Measurements from ENCODE around the gene KRT40.
"Not testable (repeated sequence)": the region's sequence is repeated elsewhere in the genome, so short reads cannot be mapped to it uniquely, and the experiment has no call there.

The KRT40 gene

DNA sequence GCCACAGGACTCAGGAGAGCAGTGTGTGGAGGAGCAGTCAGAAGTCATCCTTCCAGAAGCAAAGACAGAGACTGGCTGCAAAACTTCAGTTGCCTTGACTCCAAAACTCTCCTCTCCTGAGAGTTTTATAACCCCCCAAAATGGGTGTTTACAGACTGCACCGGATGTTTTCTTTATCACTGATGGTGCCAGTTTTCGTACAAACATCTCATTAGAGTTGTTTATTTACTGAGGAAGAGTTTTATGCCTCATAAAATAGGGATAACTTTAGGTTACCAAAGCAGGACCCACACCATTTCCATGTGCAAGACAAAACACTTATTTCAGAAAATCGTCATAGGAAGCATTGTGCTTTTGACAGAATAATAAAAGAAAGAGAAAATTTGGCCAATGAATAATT, at the start of gene KRT40:
TSS of gene KRT40 (minus strand) at position 101 of the 400 bp plus-strand sequence. CDS start at position 48, 53 bp downstream.
- DNase-seq = no peak

DNA sequence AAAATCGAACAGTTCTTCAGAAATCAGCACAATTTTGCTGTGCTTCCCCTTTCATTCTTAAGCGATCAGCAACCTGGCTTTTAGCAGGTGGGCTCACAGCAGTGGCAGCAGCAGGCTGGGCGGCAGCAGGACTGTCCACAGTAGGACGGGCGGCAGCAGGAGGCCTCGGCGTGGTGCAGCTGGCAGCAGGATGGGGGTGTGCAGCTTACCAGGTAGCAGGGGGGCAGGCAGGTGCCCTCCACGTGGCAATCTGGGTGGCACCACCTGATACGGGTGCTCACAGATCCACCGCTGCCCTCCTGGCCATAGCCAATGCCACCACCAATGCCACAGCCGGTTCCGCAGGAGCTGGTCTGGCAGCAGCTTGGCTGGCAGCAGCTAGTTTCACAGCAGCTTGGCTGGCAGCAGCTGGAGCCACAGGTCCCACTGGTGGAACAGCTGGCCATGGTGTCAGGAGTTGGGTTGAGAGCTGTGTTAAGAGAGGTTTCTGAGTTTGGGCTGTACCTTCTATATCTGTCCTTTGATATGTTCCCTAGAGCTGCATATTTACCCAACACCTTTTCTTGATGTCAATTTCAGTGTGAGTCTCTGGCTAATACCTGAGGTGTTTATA, 45.6 kb upstream of the KRT40 start, which contains the start of gene KRTAP1-4:
TSS of gene KRTAP1-4 (minus strand) at position 563 of the 613 bp plus-strand sequence. CDS start at position 446, 117 bp downstream.
- no peak for DNase-seq

DNA sequence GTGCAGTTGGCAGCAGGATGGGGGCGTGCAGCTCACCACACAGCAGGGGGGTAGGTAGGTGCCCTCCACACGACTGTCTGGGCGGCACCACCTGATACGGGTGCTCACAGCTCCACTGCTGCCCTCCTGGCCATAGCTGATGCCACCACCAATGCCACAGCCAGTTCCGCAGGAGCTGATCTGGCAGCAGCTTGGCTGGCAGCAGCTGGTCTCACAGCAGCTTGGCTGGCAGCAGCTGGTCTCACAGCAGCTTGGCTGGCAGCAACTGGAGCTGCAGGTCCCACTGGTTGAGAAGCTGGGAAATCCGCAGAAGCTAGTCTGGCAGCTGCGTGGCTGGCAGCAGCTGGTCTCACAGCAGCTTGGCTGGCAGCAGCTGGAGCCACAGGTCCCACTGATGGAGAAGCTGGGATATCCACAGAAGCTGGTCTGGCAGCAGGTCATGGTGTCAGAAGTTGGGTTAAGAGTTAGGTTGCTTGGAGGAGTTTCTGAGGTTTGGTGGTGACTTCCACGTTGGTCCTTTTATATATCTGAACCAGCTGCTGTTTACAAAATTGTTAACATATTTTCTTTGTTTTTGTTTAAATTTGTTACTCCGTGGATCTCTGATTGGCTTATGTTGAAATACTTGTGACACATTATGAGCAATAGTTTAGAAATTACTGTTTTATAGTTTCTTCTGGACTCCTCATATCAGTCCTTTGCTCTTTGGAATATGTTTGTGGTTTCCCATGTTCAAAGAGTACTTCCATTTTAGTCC, 42.8 kb upstream of the KRT40 start, which contains the start of gene KRTAP1-5:
TSS of gene KRTAP1-5 (minus strand) at position 494 of the 757 bp plus-strand sequence. CDS start at position 441, 53 bp downstream.
- DNase-seq = no peak

DNA sequence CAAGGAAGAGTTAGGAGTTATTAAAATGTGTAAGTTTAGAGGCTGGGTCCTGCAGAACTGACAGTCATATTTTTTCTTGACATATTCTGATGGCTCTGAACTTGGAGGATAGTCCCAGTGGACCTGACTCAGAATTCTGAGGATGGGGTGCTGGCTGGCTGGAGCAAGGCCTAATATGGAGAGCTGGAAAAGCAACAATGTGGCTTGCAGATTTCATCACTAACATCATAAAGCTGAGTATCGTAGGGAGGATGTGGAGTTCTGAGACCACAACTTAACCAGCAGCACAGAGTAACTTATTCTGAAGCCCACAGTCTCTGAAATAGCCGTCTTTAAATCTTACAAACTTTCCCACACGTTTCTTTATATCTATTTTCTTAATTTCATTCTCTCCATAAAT, 40.6 kb upstream of the KRT40 start:
- DNase-seq = no peak

DNA sequence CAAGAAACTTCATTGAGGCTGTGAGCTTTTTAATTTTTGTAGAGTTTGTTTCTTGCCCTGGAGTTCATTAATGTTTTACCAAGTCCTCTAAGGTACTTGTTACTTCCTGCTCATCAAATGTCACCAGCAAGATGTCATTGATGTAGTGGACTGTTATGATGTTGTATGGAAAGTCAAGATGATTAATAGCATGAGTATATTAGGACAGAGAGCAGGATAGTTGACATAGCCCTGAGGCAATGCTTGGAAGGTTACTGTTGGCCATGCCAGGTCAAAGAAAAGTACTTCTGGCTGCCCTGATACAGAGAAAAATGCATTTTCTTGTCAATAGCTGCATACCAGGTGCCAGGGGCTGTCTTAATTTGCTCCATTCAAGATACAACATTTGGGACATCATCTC, 36.2 kb upstream of the KRT40 start:
- DNase-seq = no peak

DNA sequence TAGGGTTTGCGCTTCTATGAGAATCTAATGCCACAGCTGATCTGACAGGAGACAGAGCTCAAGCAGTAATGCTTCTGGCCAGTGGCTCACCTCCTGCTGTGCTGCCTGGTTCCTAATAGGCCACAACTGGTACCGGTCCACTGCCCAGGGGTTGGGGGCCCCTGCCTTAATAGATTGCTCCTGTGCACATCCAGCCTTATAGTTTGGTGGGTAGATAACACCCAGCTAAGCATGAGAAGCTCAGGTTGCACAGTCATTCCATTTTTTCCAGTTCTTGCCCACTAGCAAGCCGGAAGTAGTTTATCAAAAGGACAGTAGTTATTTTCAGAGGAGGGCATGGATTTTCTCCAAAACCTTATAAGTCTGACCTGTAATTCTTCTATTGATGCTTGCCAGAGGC, 35.3 kb upstream of the KRT40 start:
- DNase-seq = no peak

DNA sequence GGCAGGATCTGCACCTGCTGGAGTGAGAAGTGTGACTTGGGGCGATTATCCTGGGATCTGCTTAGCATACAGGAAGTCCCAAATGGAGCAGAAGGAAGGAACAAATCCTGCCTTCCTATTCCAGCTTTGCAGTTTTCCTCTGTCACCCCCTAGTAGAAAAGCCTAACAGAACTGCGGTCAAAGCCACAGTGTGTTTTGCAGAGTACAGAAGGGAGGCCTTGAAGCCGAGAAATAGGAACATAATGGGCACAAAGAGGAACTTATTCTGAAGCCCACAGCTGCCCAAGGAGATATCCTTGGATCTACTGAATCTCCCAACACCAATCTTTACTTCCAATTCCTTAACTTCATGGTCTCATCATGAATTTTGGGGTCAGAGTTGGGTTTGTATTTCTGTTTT, 34.4 kb upstream of the KRT40 start:
- no peak for DNase-seq

DNA sequence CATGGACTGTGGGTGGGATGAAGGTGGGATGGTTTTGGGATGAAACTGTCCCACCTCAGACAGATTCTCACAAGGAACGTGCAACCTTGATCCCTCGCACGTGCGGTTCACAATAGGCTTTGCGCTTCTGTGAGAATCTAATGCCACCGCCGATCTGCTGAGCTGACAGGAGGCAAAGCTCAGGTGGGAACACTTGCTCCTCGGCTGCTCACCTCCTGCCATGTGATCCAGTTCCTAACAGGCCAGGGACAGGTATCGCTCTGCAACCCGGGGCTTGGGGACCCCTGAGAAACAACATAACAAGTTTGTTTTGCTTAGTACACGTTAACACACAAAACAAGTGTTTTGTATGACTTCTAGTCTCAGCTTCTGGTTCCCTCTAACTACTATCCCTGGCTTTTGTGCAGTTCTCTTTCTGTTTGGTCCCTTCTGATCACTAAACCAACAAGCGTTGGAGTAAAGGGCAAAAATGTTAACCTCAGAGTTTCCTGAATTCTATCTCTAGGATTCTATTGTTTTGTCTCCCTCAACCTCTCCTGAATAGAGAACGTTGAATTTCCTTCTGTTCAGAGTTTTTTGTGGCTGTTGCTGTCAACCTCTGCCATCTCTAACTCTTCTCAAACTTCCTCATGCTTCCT, 32.6 kb upstream of the KRT40 start:
- DNase-seq = no peak

DNA sequence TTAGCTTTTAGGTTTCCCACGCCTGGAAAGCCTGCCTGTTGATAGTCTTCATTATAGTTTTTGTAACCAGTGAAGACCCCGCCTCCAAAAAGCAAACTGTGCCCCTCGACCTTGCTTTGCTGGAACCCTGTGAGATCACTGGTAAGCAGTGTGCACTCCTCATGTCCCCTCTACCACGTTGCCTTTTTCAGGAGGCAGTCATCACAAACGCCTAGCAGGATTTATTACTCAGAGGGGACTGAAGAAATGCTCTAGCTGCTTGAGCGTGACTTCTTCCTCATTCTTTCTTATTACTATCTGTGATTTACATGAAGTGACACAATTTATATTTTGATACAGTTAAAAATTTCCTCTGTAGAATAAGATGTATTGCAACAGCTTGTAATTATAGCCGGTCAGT, 31.3 kb upstream of the KRT40 start:
- no peak for DNase-seq

DNA sequence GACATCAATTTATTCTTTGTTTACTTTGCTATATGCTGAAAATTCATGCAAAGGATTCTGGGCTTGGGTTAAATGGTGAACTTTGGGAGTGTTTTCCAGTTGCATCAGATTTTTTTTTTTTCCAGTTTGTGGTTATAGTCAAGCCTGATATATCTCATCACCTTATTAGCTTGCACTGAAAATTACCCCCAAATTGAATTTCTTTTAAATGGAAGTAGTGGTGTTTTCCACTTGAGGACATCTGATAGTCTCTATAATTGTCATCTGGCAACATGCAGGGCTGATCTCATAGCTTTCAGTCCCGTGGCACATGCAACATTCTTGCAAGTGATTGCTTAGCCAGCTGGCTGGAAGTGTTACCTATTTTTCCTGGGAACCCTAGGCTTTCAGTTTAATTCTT, 29.5 kb upstream of the KRT40 start:
- no peak for DNase-seq

DNA sequence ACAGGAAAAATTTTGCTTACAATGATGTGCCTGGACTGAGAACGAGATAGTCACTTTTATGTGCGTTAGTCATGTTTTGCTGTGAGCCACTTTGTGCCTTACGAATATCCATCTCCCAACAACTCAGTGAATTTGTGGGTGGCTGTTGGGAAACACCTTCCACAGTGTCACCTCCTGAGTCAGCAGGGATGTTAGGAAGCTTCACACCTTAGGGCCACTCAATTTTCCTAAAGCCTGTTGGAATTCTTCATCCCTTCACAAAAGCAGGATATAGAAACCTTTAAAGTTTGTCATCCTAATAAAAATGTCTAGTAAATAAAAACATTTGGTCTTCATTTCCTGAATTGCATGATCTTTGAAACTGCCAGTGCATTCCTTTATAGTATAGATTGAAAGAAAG, 29.1 kb upstream of the KRT40 start:
- DNase-seq = no peak

DNA sequence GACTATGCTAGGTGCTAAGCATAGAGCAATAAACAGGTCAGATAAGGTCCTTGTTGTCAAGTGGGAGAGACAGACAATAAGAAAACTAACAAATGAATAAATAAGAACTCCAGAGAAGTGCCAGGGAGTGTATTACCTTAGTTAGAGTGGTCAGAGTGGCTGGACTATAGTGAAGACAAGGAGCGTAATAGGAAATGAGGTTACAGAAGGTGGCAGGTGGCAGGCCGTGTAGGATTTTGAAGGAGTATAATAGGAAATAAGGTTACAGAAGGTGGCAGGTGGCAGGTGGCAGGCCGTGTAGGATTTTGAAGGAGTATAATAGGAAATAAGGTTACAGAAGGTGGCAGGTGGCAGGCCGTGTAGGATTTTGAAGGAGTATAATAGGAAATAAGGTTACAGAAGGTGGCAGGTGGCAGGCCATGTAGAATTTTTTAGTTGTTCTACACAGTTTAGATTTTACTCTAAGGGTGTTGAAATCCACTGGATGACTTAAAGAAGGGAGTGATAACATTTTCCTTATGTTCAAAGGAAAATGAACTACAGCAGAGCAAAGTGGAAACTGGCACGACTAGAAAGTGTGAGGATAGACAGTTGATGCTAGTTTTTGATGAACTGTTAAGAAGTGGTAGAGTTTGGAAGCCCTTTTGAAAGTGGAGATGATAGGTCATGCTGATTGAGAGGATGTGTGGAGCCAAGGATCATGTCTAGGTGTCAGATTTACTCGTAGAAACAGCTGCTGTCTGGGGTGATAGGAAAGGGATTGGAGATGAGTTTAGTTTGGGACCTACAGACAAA, 28.4 kb upstream of the KRT40 start:
- no peak for DNase-seq

DNA sequence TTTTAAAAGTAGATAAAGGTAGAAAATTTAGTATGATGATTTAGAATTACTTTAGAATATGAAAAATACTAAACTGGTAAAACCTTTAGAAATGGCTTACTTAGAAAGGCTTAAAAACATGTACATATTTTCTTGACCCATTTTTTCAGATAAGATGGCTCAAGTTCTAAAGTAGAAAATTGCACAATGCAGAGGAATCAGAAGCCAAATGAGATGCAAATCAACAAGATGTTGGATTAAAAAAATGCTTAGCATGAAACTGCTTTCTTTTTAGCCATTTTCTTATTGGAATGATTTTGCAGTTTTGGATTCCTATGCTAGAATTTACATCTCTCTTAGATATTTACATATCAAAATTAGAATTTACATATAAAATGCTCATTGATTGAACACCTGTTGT, 26.3 kb upstream of the KRT40 start:
- peak; percentile 63 for DNase-seq

DNA sequence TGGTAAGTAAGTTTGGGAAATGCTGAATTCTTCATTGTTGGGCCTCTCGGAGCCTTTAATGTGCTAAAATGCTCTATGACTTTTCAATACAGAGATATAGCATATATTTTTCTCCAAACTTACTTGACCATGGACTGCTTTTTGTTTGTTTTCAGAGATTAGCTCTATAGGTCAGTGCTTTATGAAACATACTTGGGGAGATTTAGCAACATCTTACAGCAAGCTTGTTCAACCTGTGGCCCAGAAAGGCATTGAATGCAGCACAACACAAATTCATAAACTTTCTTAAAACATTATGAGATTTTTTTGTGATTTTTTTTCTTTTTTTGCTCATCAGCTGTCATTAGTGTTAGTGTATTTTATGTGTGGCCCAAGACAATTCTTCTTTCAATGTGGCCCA, 25.8 kb upstream of the KRT40 start:
- no peak for DNase-seq

DNA sequence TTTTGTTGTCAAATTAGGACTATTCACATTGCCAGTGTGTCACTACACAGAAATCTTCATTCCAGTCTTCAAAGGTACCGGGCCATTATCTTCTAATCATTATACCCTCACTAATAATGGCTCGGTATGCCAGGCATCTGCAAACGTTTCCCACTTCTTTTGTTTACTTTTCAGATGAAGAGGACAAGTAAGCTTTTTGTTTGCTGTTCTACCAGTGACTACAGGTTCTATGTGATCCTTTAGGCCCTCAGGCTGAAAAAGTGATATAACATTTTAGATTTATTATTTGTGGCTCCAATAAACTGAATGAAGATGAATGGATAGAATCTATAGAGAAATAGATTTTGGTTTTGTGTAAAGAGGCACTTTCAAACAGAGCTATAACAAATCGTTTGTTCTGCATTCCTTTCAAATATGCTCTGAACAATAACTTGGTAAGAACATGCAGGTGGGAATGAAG, 25.2 kb upstream of the KRT40 start:
- peak; percentile 79 for DNase-seq

DNA sequence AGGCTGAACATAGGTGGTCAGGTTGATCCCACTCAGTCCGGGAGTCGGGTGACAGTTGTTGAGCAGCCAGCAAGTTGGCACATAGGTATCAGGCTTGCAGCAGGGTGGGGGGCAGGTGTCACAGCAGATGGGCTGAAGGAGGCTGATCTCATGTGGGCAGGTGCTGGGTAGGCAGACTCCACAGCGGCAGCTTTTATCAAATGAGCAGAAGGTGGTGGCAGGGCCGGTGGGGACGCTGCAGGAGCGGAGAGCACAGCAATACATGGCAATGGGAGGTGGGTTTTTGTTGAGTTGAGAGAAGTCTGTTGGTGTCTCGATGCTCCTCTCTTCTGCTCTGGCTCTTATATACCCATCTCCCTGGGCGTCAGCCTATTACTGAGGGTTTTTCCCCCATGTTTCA, 24.7 kb upstream of the KRT40 start, which contains the start of gene KRTAP3-1:
TSS of gene KRTAP3-1 (minus strand) at position 318 of the 400 bp plus-strand sequence. CDS start at position 264, 54 bp downstream.
- DNase-seq = peak; percentile 28

DNA sequence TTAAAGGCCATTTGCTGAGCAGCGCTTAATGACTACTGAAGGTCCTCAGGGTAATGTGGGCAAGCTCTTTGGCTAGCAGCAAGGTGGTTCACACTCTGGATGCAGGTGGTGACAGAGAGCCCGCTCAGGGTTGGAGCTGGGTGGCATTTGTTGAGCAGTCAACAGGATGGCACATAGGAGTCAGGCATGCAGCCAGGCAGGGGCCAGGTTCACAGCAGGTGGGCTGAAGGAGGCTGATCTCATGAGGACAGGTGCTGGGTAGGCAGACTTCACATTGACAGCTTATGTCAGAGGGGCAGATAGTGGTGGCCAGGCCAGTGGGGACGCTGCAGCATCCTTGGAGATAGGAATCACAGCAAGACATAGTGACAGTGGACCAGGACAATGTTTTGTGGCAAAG, 20.3 kb upstream of the KRT40 start:
- DNase-seq = no peak

DNA sequence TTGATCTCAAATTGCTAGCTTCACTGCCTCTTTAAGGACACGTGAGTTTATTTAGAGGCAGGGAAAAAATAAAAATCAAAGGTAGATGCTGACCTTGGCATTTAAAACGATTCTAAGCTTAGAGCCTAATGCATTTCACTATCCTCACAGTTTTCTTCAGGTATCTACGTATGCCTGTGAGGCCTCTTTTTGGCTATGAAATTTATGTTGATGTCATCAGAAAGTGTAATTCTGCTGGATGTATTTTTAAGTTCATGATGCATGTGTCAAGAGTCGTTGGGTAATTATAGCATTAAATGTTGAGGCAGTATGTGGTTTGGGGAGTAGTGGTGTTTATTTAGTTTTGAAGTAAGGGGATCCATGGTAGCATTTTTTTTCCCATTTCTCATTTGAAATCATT, 19.8 kb upstream of the KRT40 start:
- DNase-seq = no peak

DNA sequence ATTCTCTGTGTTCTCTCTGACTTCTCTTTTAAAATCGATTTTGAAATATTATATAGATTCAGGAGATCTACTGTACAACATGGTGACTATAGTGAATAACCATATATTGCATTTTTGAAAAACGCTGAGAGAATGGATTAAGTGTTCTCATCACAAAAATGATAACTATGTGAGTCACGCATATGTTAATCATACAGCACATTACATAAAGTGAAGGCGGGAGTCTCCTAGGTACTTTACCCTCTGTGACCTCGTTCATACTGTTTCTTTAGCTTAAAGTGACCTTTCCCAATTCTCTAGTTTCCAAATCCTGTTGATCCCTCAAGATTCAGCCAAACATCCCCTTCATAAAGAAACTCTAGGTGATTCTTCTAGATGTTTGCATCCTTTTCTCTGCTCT, 18.7 kb upstream of the KRT40 start:
- DNase-seq = no peak

DNA sequence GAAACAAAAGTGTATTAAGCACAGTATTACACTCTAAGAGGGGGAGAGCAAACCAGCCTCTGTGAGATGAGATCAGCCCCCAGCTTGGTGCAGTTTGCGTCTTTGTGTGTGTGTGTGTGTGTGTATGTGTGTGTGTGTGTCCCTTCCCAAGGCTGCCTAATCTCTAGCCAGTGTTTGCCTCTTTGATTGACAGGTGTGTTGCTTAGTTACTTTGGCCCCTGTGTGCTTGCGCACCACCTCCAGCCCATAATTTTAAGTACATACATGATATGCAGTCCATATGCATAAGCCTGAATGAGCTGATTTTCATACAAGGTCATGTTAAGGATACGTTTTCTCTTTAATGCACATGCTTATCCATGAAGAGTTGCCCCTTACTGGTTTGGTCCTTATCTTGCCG, 17.7 kb upstream of the KRT40 start:
- no peak for DNase-seq

DNA sequence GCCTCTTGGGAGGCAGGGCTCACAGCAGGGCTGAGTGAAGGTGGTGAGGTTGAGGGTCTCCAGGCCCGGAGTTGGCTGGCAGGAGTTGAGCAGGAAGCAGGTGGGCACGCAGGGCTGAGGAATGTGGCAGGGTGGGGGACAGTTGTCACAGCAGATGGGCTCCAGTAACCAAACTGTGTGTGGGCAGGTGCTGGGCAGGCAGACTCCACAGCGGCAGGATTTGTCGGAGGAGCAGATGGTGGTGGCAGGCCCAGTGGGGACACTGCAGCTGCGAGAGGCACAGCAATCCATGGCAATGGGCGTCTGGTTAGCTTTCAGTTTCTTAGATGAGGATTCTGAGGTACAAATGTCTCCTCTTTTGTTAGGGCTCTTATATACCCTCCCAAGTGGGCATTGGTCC, 15.4 kb upstream of the KRT40 start, which contains the start of gene KRTAP3-2:
TSS of gene KRTAP3-2 (minus strand) at position 344 of the 400 bp plus-strand sequence. CDS start at position 291, 53 bp downstream.
- not testable (repeated sequence) for DNase-seq

DNA sequence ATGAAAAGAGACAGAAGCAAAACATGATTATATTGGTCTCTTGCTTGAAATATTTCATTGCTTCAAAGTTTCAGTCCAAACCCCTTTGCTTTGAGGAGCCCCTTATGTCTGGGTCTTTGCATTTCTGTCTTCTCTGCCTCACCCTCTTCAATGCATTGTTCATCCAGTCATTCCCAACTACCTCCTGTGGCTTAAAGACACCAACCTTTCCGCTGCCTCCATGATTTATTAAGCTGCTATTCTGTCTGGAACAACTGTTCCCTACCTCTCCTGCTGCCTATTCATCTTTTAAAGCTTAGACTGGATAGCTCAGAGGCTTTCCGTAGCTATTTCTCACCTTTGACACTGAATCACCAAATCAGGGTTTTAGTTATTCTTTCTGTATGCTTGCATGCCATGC, 13.2 kb upstream of the KRT40 start:
- no peak for DNase-seq

DNA sequence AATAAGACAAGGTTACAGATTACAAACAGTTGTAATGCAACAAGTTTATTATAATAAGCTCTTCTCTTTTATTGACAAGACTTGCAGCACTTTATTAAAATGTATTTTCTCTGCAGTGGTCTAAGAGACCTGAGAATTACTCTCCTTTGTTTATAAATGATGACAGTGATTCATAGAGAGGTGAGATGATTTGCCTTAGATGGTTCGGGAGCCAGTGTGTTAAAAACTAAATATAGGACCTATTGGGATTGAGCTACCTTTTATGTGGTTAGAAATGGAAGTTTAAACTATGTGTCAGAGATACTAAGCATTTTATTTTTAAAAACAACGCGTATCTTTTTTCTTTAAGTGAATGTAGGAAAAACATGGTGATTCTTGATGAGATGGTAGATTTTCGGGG, 12.7 kb upstream of the KRT40 start:
- DNase-seq = no peak

All from NCI-H526 treated with DMSO at 0.1 percent for 48 hours (cell line).